ENCODE measurements around the gene ANK2.

DNA sequence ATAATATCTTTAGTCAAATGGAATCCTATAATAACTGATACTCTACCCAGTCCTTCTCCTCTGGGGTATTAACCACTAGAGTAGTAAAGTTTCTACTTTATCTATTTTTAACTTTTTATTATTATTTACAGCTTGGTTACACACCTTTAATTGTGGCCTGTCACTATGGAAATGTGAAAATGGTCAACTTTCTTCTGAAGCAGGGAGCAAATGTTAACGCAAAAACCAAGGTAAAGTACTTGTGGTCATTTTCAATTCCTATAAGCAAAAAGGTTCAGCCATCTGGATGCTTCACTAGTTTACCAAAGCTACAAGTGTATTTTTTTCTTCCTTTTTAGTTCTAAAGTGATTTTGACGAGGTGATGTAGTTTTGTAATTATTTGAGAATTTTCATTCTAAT lies 238.8 kb downstream of the ANK2 start:
- TF ChIP-seq KLF9 (CRISPR knock-in tag; IDR thresholded peaks at IDR 0.05; ENCODE audit: low read depth) = no peak
- TF ChIP-seq ZNF235 (CRISPR knock-in tag; IDR thresholded peaks at IDR 0.05; ENCODE audit: borderline replicate concordance) = no peak
- TF ChIP-seq, protein P1, sequence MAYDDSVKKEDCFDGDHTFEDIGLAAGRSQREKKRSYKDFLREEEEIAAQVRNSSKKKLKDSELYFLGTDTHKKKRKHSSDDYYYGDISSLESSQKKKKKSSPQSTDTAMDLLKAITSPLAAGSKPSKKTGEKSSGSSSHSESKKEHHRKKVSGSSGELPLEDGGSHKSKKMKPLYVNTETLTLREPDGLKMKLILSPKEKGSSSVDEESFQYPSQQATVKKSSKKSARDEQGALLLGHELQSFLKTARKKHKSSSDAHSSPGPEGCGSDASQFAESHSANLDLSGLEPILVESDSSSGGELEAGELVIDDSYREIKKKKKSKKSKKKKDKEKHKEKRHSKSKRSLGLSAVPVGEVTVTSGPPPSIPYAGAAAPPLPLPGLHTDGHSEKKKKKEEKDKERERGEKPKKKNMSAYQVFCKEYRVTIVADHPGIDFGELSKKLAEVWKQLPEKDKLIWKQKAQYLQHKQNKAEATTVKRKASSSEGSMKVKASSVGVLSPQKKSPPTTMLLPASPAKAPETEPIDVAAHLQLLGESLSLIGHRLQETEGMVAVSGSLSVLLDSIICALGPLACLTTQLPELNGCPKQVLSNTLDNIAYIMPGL (CRISPR knock-in tag; IDR thresholded peaks at IDR 0.05; ENCODE audit: borderline replicate concordance in 1 of 2, low read depth in 1 of 2) = no peak
- no peak for TF ChIP-seq ZFP41 (CRISPR knock-in tag; IDR thresholded peaks at IDR 0.05; ENCODE audit: borderline replicate concordance)
- TF ChIP-seq, protein P2, sequence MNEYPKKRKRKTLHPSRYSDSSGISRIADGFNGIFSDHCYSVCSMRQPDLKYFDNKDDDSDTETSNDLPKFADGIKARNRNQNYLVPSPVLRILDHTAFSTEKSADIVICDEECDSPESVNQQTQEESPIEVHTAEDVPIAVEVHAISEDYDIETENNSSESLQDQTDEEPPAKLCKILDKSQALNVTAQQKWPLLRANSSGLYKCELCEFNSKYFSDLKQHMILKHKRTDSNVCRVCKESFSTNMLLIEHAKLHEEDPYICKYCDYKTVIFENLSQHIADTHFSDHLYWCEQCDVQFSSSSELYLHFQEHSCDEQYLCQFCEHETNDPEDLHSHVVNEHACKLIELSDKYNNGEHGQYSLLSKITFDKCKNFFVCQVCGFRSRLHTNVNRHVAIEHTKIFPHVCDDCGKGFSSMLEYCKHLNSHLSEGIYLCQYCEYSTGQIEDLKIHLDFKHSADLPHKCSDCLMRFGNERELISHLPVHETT (CRISPR knock-in tag; conservative IDR thresholded peaks at IDR 0.05) = no peak
- TF ChIP-seq ZNF274 (CRISPR knock-in tag; IDR thresholded peaks at IDR 0.05) = no peak
- TF ChIP-seq, protein P3, sequence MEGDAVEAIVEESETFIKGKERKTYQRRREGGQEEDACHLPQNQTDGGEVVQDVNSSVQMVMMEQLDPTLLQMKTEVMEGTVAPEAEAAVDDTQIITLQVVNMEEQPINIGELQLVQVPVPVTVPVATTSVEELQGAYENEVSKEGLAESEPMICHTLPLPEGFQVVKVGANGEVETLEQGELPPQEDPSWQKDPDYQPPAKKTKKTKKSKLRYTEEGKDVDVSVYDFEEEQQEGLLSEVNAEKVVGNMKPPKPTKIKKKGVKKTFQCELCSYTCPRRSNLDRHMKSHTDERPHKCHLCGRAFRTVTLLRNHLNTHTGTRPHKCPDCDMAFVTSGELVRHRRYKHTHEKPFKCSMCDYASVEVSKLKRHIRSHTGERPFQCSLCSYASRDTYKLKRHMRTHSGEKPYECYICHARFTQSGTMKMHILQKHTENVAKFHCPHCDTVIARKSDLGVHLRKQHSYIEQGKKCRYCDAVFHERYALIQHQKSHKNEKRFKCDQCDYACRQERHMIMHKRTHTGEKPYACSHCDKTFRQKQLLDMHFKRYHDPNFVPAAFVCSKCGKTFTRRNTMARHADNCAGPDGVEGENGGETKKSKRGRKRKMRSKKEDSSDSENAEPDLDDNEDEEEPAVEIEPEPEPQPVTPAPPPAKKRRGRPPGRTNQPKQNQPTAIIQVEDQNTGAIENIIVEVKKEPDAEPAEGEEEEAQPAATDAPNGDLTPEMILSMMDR (CRISPR knock-in tag; IDR thresholded peaks at IDR 0.05) = no peak
- TF ChIP-seq RNF2 (conservative IDR thresholded peaks at IDR 0.05; ENCODE audit: low read depth) = no peak
- TF ChIP-seq HIVEP1 (CRISPR knock-in tag; IDR thresholded peaks at IDR 0.05) = no peak
- TF ChIP-seq, protein P4, sequence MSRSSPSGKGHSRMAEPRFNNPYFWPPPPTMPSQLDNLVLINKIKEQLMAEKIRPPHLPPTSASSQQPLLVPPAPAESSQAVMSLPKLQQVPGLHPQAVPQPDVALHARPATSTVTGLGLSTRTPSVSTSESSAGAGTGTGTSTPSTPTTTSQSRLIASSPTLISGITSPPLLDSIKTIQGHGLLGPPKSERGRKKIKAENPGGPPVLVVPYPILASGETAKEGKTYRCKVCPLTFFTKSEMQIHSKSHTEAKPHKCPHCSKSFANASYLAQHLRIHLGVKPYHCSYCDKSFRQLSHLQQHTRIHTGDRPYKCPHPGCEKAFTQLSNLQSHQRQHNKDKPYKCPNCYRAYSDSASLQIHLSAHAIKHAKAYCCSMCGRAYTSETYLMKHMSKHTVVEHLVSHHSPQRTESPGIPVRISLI (CRISPR knock-in tag; IDR thresholded peaks at IDR 0.05; ENCODE audit: borderline replicate concordance) = no peak
- TF ChIP-seq ISX (CRISPR knock-in tag; conservative IDR thresholded peaks at IDR 0.05) = no peak
- TF ChIP-seq, protein P5, sequence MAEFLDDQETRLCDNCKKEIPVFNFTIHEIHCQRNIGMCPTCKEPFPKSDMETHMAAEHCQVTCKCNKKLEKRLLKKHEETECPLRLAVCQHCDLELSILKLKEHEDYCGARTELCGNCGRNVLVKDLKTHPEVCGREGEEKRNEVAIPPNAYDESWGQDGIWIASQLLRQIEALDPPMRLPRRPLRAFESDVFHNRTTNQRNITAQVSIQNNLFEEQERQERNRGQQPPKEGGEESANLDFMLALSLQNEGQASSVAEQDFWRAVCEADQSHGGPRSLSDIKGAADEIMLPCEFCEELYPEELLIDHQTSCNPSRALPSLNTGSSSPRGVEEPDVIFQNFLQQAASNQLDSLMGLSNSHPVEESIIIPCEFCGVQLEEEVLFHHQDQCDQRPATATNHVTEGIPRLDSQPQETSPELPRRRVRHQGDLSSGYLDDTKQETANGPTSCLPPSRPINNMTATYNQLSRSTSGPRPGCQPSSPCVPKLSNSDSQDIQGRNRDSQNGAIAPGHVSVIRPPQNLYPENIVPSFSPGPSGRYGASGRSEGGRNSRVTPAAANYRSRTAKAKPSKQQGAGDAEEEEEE (CRISPR knock-in tag; IDR thresholded peaks at IDR 0.05; ENCODE audit: borderline replicate concordance) = no peak
